H1 (cell line): Measurements from ENCODE around the gene TMEM50A. TPM values are rescaled to one million over a fixed set of nuclear protein-coding genes. Genes with fewer than 3 reads are reported as not detected.
A peak's percentile ranks its signal among the peaks of the same experiment; 100 is the strongest.

Experiments
- ASH2L ChIP-seq: fragments of 200-600, 300-600 bp; sonication (generic); IDR thresholded peaks from one replicate; pipeline ENCODE4 v1.7.1; 2017; ENCODE audit warnings: low read length
- BACH1 ChIP-seq: IDR thresholded peaks from 2 replicates; pipeline ENCODE4 v1.6.1; 2012; ENCODE audit warnings: low read length, improper control_type of control experiment
- BRCA1 ChIP-seq: IDR thresholded peaks from 2 replicates; pipeline ENCODE4 v1.6.1; 2012; ENCODE audit warnings: low read depth, low read length, improper control_type of control experiment
- CBX5 ChIP-seq: fragments of 300-800, 300-1000 bp; sonication (generic); IDR thresholded peaks from 2 replicates; pipeline ENCODE4 v1.7.1; 2016; ENCODE audit warnings: antibody characterized with exemption, low read length, low read depth
- CREB1 ChIP-seq: IDR thresholded peaks from 2 replicates; pipeline ENCODE4 v1.6.1; 2012; ENCODE audit warnings: inconsistent platforms
- CTCF ChIP-seq, 3 experiments: IDR thresholded peaks; 1 replicate in 2 of 3; 2 replicates in 1 of 3; pipeline versions ENCODE4 v1.5.1 to v1.6.1; 2011; ENCODE audit warnings: low read length in 3 of 3, mild to moderate bottlenecking in 3 of 3, inconsistent platforms in 2 of 3, low read depth in 1 of 3, moderate library complexity in 1 of 3; ENCODE audit not compliant: insufficient read depth in 1 of 3; ENCODE audit errors: control extremely low read depth in 1 of 3
- GABPA ChIP-seq: IDR thresholded peaks from 2 replicates; pipeline ENCODE4 v1.6.1; 2011; ENCODE audit warnings: mild to moderate bottlenecking, low read length, moderate library complexity, borderline replicate concordance; ENCODE audit not compliant: insufficient read depth
- HDAC6 ChIP-seq: IDR thresholded peaks from one replicate; pipeline ENCODE4 v1.7.1; 2012; ENCODE audit warnings: low read depth, mild to moderate bottlenecking, inconsistent platforms, low read length, moderate library complexity
- KDM4A ChIP-seq: IDR thresholded peaks from one replicate; pipeline ENCODE4 v1.7.1; 2012; ENCODE audit warnings: low read depth, mild to moderate bottlenecking, moderate library complexity, low read length, inconsistent platforms; ENCODE audit not compliant: severe bottlenecking
- NRF1 ChIP-seq: IDR thresholded peaks from 2 replicates; pipeline ENCODE4 v1.6.1; 2011; ENCODE audit warnings: mild to moderate bottlenecking, low read depth, low read length, improper control_type of control experiment
- PHF8 ChIP-seq: fragments of 200-600 bp; sonication (generic); conservative IDR thresholded peaks from 2 replicates; pipeline ENCODE4 v1.7.1; 2012; ENCODE audit warnings: low read depth, mild to moderate bottlenecking, inconsistent platforms, low read length, moderate library complexity
- POLR2A ChIP-seq, 2 experiments: IDR thresholded peaks; 1 replicate in 1 of 2; 2 replicates in 1 of 2; pipeline ENCODE4 v1.6.1; 2011; ENCODE audit warnings: low read depth in 2 of 2, low read length in 2 of 2, mild to moderate bottlenecking in 2 of 2; ENCODE audit errors: control extremely low read depth in 1 of 2
- POLR2AphosphoS5 ChIP-seq: IDR thresholded peaks from 2 replicates; pipeline ENCODE4 v1.6.1; 2011; ENCODE audit warnings: low read depth, low read length
- TAF1 ChIP-seq: IDR thresholded peaks from 2 replicates; pipeline ENCODE4 v1.6.1; 2011; ENCODE audit warnings: mild to moderate bottlenecking, low read depth, low read length
- TAF7 ChIP-seq: optimal IDR thresholded peaks from 2 replicates; pipeline ENCODE3; 2011; ENCODE audit warnings: low read depth, mild to moderate bottlenecking, inconsistent platforms, low read length, moderate library complexity, borderline replicate concordance
- TBP ChIP-seq: IDR thresholded peaks from 2 replicates; pipeline ENCODE4 v1.6.1; 2011; ENCODE audit warnings: low read depth, low read length, improper control_type of control experiment
- USF2 ChIP-seq: IDR thresholded peaks from 2 replicates; pipeline ENCODE4 v1.6.1; 2011; ENCODE audit warnings: low read length, improper control_type of control experiment
- YY1 ChIP-seq: IDR thresholded peaks from 2 replicates; pipeline ENCODE4 v1.6.1; 2011; ENCODE audit warnings: low read depth, mild to moderate bottlenecking, low read length
- polyA plus RNA-seq, 7 experiments: library from polyadenylated mRNA; depleted of rRNA in 3 of 7; stranded (reverse) in 5 of 7; unstranded in 2 of 7; fragments of >200 nt in 5 of 7; fragments of 200-250 nt in 2 of 7; gene quantifications; 1 replicate in 5 of 7; 2 replicates in 1 of 7; 4 replicates in 1 of 7; pipeline versions ENCODE4 v1.2.1 to v1.2.3, GENCODE V29; 2011 to 2013; ENCODE audit warnings: missing spikeins in 2 of 7, mixed read lengths in 2 of 7
- total RNA-seq: library from RNA; stranded (reverse); fragmentation: NEBNext Ultra II Directional; extraction: Animal tissue kit (Norgen Biotek cat#: 25700); gene quantifications from 2 replicates; pipeline ENCODE4 v1.2.1, GENCODE V29; 2021
- TF ChIP-seq, protein P1 (sequence below): IDR thresholded peaks from 2 replicates; pipeline ENCODE4 v1.6.1; 2012; ENCODE audit warnings: inconsistent platforms

TMEM50A gene
- total and polyA plus RNA-seq, 2 of the 8 experiments (the other 6 are each of a cell fraction or from before 2014, with no cell fraction given): 98.6 to 111 TPM

GRCh38 chr1:25338188-25338981 lies at the start of gene TMEM50A (continued):
- TF ChIP-seq POLR2AphosphoS5 (peak; percentile 59; the same call in 1 of the 2 replicates), TAF1 (peak; percentile 75), CBX5 (no peak), TAF7 (peak; percentile 16), GABPA (peak; percentile 60; the same call in 1 of the 2 replicates), CREB1 (no peak), TBP (peak; percentile 56), HDAC6 (no peak), BRCA1 (no peak), NRF1 (no peak; the same call in 1 of the 2 replicates), KDM4A (peak; percentile 49), ASH2L (peak; percentile 91), CTCF (IDR thresholded peaks at IDR 0.05; ENCODE audit: control extremely low read depth in 1 of 3, insufficient read depth in 1 of 3, low read depth in 1 of 3, low read length in 3 of 3) (0 out of 4 replicates have a peak, but pooled peaks of 1 of the 3 experiments have one; percentile 0), USF2 (no peak), POLR2A (IDR thresholded peaks at IDR 0.05; ENCODE audit: control extremely low read depth in 1 of 2, low read depth in 2 of 2, low read length in 2 of 2) (peak in 1 of 2 experiments; percentile 71; a peak in 2 of 3 replicates), BACH1 (no peak), YY1 (peak; percentile 9; the same call in 1 of the 2 replicates), PHF8 (peak; percentile 84)
- TF ChIP-seq, protein P1, sequence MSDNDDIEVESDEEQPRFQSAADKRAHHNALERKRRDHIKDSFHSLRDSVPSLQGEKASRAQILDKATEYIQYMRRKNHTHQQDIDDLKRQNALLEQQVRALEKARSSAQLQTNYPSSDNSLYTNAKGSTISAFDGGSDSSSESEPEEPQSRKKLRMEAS: no peak
- TF ChIP-seq, all 59 proteins: peak for 14
